ENCODE results near the gene CFAP97D2.
"Not testable (repeated sequence)": the region's sequence is repeated elsewhere in the genome, so short reads cannot be mapped to it uniquely, and the experiment has no call there.

The CFAP97D2 gene

GRCh38 chr13:114194853-114195252 is 15.8 kb downstream of the CFAP97D2 start:
- in situ Hi-C loops (cut with MboI; ENCODE audit: low sequenced_read_pairs), result no loop called here

DNA sequence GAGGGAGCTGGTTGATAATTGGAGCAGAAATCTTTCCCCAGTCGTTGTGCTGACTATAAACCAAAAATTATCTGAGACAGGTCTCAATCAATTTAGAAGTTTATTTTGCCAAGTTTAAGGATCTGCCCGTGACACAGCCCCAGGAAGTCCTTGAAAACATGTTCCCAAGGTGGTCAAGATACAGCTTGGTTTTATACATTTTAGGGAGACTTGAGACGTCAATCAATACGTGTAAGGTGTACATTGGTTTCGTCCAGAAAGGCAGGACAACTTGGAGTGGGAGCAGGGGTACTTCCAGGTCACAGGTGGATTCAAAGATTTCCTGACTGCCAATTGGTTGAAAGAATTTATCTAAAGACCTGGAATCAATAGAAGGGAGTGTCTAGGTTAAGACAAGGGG is 17.6 kb downstream of the CFAP97D2 start:
- in situ Hi-C loops (cut with MboI; ENCODE audit: low sequenced_read_pairs), result no loop called here

- in situ Hi-C loops (cut with MboI; ENCODE audit: low sequenced_read_pairs), result no loop called here
These were observed 19.5 kb downstream of the CFAP97D2 start for GRCh38 chr13:114198556-114198955.

- in situ Hi-C loops (cut with MboI; ENCODE audit: low sequenced_read_pairs), result not testable (repeated sequence)
These were observed 20.5 kb downstream of the CFAP97D2 start for GRCh38 chr13:114199526-114199925.

DNA sequence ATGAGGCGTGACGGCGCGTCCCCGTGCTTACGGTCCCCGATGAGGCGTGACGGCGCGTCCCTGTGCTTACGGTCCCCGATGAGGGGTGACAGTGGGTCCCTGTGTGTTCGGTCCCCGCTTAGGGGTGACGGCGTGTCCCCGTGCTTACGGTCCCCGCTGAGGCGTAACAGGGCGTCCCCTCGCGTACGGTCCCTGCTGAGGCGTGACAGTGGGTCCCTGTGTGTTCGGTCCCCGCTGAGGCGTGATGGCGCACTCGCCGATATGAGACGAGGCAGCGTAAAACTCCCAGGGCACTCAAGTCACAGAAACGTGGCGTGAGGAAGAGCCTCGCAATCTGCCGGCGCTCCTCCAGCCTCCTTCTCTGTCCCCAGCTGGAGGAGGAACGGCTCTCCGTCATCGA is 20.9 kb downstream of the CFAP97D2 start:
- in situ Hi-C loops (cut with MboI; ENCODE audit: low sequenced_read_pairs), result no loop called here

- in situ Hi-C loops (cut with MboI; ENCODE audit: low sequenced_read_pairs), result no loop called here
These were observed 21.4 kb downstream of the CFAP97D2 start for GRCh38 chr13:114200399-114200911.

- in situ Hi-C loops (cut with MboI; ENCODE audit: low sequenced_read_pairs), result no loop called here
These were observed 23.5 kb downstream of the CFAP97D2 start for GRCh38 chr13:114202581-114202980.

DNA sequence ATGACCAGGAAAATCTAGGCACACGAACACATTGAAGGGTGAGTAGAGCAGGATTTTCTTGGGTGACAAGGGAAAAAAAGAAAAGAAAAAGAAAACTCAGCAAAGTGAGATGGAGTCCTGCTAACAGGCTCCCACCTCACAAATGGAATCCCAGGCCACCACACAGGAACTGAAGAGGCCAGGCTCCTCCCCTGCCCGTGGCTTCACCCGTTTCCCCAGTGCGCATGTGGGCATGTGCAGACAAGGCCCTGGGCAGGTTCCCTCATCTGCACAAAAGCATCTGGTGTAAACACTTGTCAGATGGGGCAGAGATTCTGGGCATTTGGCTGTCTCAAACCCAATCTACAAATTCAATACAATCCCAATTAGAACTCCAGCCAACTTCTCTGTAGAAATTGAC is 24.5 kb downstream of the CFAP97D2 start:
- in situ Hi-C loops (cut with MboI; ENCODE audit: low sequenced_read_pairs), result no loop called here

DNA sequence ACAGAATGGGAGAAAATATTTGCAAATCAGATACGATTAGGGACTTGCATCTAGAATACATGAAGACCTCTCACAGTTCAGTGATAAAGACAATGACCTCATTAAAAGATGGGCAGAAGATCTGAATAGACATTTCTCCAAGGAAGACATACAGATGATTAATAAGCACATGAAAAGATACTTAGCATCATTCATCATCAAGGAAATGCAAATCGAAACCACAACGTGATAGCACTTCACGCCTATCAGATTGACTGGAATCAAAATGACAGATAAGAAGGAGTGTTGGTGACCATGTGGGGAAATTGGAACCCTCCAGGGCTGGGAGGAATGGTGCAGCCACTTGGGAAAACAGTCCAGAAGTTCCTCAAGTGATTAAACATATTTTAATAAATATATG is 25.8 kb downstream of the CFAP97D2 start:
- in situ Hi-C loops (cut with MboI; ENCODE audit: low sequenced_read_pairs), result no loop called here

DNA sequence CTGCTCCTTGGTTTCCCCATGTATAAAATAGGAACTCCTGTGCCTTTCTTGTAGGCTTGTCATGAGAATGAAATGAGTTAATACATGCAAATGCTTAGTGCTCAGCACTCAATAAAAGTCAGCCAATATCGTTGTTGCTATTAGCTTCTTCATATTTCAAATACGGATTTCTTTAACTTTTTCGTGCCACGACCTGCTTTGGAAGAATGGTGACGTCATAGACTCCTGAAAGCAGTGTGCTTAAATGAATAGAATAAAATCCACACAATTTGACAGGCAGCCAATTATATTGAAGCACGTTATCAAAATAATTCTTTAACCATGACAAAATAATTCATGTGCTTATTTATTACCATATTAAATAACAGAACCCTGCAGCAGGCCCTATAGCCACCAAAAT is 29.1 kb downstream of the CFAP97D2 start:
- in situ Hi-C loops (cut with MboI; ENCODE audit: low sequenced_read_pairs), result no loop called here

GRCh38 chr13:114211446-114212157 is 32.5 kb downstream of the CFAP97D2 start:
- in situ Hi-C loops (cut with MboI; ENCODE audit: low sequenced_read_pairs), result no loop called here

DNA sequence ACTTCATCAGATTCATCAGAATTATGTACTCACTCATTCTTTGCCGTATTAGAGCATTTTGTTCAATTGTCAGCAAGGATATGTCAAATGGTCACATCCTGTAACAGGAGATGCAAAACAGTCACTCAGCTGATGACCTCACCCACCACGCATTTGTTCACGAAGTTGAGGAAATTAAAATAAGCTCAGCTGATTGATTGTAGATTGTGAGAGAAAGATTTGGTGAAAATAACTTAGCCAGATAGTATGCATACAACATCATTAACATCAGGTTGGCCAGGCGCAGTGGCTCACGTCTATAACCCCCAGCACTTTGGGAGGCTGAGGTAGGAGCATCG is 33.1 kb downstream of the CFAP97D2 start:
- in situ Hi-C loops (cut with MboI; ENCODE audit: low sequenced_read_pairs), result no loop called here

DNA sequence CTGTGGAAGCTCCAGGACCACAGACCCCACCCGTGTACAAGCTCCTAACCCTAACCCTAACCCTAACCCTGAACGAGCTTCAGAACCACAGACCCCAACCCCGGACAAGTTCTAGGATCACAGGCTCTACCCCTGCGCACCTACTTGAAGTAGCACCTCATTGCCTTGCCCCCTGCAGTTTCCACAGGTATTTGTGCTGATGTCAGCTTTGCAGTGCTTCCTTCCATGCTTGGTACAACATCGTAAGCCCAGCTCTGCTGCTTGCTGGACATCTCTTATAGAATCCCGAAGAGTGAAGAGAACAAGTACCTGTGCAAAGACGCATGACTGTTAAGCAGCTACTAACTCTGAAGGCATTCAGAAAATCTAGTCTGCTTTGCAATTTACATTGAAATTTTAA is 34.9 kb downstream of the CFAP97D2 start:
- in situ Hi-C loops (cut with MboI; ENCODE audit: low sequenced_read_pairs), result no loop called here

- in situ Hi-C loops (cut with MboI; ENCODE audit: low sequenced_read_pairs), result no loop called here
These were observed 40.3 kb downstream of the CFAP97D2 start for GRCh38 chr13:114219392-114219791.

DNA sequence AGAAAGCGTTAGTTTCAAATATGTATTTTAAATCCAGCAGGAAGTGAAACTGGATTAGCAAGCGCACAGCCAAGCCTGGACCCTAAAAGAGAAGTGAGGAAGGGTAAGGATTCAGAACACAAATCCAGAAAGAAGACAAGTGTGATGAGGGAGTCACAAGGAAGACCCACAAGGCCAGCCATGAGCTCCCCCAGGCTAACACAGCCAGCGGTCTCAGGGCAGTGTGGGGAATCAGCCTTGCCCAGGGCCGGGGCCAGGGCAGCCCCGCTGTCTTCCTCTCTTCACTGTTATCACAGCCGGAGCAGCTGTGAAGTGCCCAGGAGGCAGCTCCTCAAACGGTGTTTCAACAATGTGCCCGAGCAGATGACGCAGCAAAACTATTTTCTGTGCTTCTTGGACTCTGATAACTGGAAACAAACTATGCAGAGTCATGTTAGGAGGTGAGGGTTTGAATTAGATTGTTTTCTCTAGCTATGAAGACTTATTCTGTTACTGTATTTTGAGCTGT is 43.5 kb downstream of the CFAP97D2 start:
- in situ Hi-C loops (cut with MboI; ENCODE audit: low sequenced_read_pairs), result no loop called here

DNA sequence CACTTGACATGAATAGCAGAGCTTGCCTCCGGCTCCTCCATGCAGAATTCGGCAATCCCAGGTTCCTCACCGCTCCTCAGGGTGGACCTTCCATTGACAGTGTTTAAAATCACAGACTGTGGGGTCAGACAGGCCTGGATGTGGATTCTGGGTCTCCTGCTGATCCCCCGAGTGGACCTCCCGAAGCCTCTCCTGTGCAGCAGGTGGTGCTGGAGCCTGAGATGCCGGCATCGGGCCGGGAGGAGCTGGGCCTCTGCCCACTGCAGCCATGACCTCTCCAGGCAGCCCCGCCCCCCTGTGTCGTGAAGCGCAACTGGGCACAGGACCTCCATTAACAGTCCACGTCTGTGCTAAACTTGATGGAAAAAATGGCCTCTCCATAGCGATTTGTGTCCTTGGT is 45.1 kb downstream of the CFAP97D2 start:
- in situ Hi-C loops (cut with MboI; ENCODE audit: low sequenced_read_pairs), result no loop called here

DNA sequence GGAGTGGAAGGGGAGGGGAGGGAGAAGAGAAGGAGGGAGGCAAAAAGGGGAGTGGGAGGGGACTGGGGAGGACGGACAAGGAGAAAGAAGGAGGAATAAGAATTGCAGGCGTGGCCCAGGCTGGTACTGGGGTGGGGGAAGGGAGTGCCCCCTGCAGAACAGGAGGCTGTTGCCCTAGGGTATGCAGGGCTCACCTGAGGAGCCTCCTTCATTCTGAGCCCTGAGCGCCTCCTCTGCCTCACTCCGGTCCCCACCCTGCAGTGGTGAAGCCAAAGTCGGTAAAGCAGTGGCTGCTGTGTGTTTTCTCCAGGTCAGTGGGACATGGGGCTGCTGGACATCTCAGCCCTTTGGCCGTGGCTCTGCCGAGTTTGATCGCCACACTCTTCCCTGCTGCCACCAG is 46.6 kb downstream of the CFAP97D2 start:
- in situ Hi-C loops (cut with MboI; ENCODE audit: low sequenced_read_pairs), result no loop called here

DNA sequence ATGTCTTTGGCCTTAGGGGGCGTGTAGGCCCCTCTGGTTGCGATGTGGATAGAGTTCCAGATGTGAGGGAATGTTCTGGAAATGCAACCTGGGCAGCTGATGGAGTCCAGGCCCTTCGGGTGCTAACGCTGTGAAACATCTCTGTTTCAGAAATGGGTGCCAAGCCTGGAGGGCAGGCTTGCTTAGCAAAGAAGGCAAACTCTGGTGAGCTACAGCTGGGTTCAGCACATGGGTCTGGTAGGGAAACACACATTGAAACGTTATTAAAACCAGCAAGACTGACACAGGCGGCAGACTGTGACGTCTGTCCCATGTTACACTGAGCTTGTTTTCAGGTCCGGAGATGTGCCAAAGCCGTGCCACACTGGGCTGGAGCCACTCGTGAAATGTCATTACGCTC is 47.0 kb downstream of the CFAP97D2 start:
- in situ Hi-C loops (cut with MboI; ENCODE audit: low sequenced_read_pairs), result no loop called here

- in situ Hi-C loops (cut with MboI; ENCODE audit: low sequenced_read_pairs), result no loop called here
These were observed 47.8 kb downstream of the CFAP97D2 start for GRCh38 chr13:114226699-114227323.

GRCh38 chr13:114227528-114227927 is 48.5 kb downstream of the CFAP97D2 start:
- in situ Hi-C loops (cut with MboI; ENCODE audit: low sequenced_read_pairs), result no loop called here

GRCh38 chr13:114228176-114228575 is 49.1 kb downstream of the CFAP97D2 start:
- in situ Hi-C loops (cut with MboI; ENCODE audit: low sequenced_read_pairs), result no loop called here

GRCh38 chr13:114229506-114229905 is 50.4 kb downstream of the CFAP97D2 start:
- in situ Hi-C loops (cut with MboI; ENCODE audit: low sequenced_read_pairs), result no loop called here
